ENCODE data around the gene CGB3.
A peak's percentile ranks its signal among the peaks of the same experiment; 100 is the strongest.
"Not testable (repeated sequence)": the region's sequence is repeated elsewhere in the genome, so short reads cannot be mapped to it uniquely, and the experiment has no call there.

CGB3 gene

GRCh38 chr19:49042666-49043065, 18.5 kb upstream of the CGB3 start:
- not testable (repeated sequence) for DNase-seq (ENCODE audit: low spot score)

GRCh38 chr19:49042177-49042576, 18.0 kb upstream of the CGB3 start:
- DNase-seq (ENCODE audit: low spot score): no peak

- DNase-seq (ENCODE audit: low spot score): not testable (repeated sequence)
Observed at GRCh38 chr19:49039736-49040135, 15.6 kb upstream of the CGB3 start.

GRCh38 chr19:49038557-49039276, 14.6 kb upstream of the CGB3 start:
- peak; percentile 69 for DNase-seq (ENCODE audit: low spot score)

- DNase-seq (ENCODE audit: low spot score): not testable (repeated sequence)
Observed at GRCh38 chr19:49038111-49038510, 14.0 kb upstream of the CGB3 start.

- DNase-seq (ENCODE audit: low spot score): not testable (repeated sequence)
Observed at GRCh38 chr19:49036815-49037214, 12.7 kb upstream of the CGB3 start, which contains the start of gene CGB1. Gene CGB1, minus strand, starts transcription at chr19:49036895. Its CDS starts 184 bp downstream, at chr19:49036711.

- not testable (repeated sequence) for DNase-seq (ENCODE audit: low spot score)
Observed at GRCh38 chr19:49031642-49032301, 7.6 kb upstream of the CGB3 start, which contains the start of gene CGB2. Gene CGB2, plus strand, starts transcription at chr19:49031890. Its CDS starts 206 bp downstream, at chr19:49032096.

- DNase-seq (ENCODE audit: low spot score): not testable (repeated sequence)
Observed at GRCh38 chr19:49030323-49030722, 6.2 kb upstream of the CGB3 start.

- not testable (repeated sequence) for DNase-seq (ENCODE audit: low spot score)
Observed at GRCh38 chr19:49029749-49030148, 5.6 kb upstream of the CGB3 start.

GRCh38 chr19:49028686-49029085, 4.6 kb upstream of the CGB3 start:
- not testable (repeated sequence) for DNase-seq (ENCODE audit: low spot score)

GRCh38 chr19:49025599-49025998, 1.5 kb upstream of the CGB3 start:
- DNase-seq (ENCODE audit: low spot score): not testable (repeated sequence)

- not testable (repeated sequence) for DNase-seq (ENCODE audit: low spot score)
Observed at GRCh38 chr19:49025088-49025487, 955 bp upstream of the CGB3 start.

GRCh38 chr19:49022116-49022515, 2.0 kb downstream of the CGB3 start:
- DNase-seq (ENCODE audit: low spot score): no peak

- DNase-seq (ENCODE audit: low spot score): no peak
Observed at GRCh38 chr19:49020931-49021895, 2.9 kb downstream of the CGB3 start.

- DNase-seq (ENCODE audit: low spot score): no peak
Observed at GRCh38 chr19:49020342-49020741, 3.8 kb downstream of the CGB3 start.

- peak; percentile 47 for DNase-seq (ENCODE audit: low spot score)
Observed at GRCh38 chr19:49019242-49019932, 4.7 kb downstream of the CGB3 start.

GRCh38 chr19:49018388-49019241, 5.5 kb downstream of the CGB3 start:
- DNase-seq (ENCODE audit: low spot score): not testable (repeated sequence)

- peak; percentile 88 for DNase-seq (ENCODE audit: low spot score)
Observed at GRCh38 chr19:49017666-49018351, 6.3 kb downstream of the CGB3 start.

GRCh38 chr19:49017041-49017665, 7.0 kb downstream of the CGB3 start, which contains the start of gene LHB:
Gene LHB, minus strand, starts transcription at chr19:49017091. Its CDS starts 10 bp downstream, at chr19:49017081.
- no peak for DNase-seq (ENCODE audit: low spot score)
